ENCODE results near the gene KIAA1328.

The KIAA1328 gene

GRCh38 chr18:37253394-37254235 is 424.7 kb downstream of the KIAA1328 start:
- no peak for DNase-seq (ENCODE audit: low read depth)

GRCh38 chr18:37254236-37254754 is 425.4 kb downstream of the KIAA1328 start:
- no peak for DNase-seq (ENCODE audit: low read depth)

- no peak for DNase-seq (ENCODE audit: low read depth)
Observed at GRCh38 chr18:37254973-37255372, 426.0 kb downstream of the KIAA1328 start.

GRCh38 chr18:37258131-37258530 is 429.2 kb downstream of the KIAA1328 start:
- DNase-seq (ENCODE audit: low read depth) = no peak

GRCh38 chr18:37258819-37259218 is 429.9 kb downstream of the KIAA1328 start:
- DNase-seq (ENCODE audit: low read depth) = no peak

- DNase-seq (ENCODE audit: low read depth) = no peak
Observed at GRCh38 chr18:37259711-37260110, 430.8 kb downstream of the KIAA1328 start.

- no peak for DNase-seq (ENCODE audit: low read depth)
Observed at GRCh38 chr18:37260367-37261093, 431.6 kb downstream of the KIAA1328 start.

GRCh38 chr18:37261246-37261840 is 432.4 kb downstream of the KIAA1328 start:
- DNase-seq (ENCODE audit: low read depth) = no peak

- DNase-seq (ENCODE audit: low read depth) = no peak
Observed at GRCh38 chr18:37261988-37262387, 433.1 kb downstream of the KIAA1328 start.

- DNase-seq (ENCODE audit: low read depth) = no peak
Observed at GRCh38 chr18:37264956-37265355, 436.0 kb downstream of the KIAA1328 start.

- no peak for DNase-seq (ENCODE audit: low read depth)
Observed at GRCh38 chr18:37265382-37265781, 436.5 kb downstream of the KIAA1328 start.

- no peak for DNase-seq (ENCODE audit: low read depth)
Observed at GRCh38 chr18:37266290-37266689, 437.4 kb downstream of the KIAA1328 start.

GRCh38 chr18:37270038-37270665 is 441.2 kb downstream of the KIAA1328 start:
- DNase-seq (ENCODE audit: low read depth) = peak; percentile 14

- no peak for DNase-seq (ENCODE audit: low read depth)
Observed at GRCh38 chr18:37270666-37271052, 441.7 kb downstream of the KIAA1328 start.

- DNase-seq (ENCODE audit: low read depth) = no peak
Observed at GRCh38 chr18:37272226-37272625, 443.3 kb downstream of the KIAA1328 start.

- DNase-seq (ENCODE audit: low read depth) = no peak
Observed at GRCh38 chr18:37272841-37273240, 443.9 kb downstream of the KIAA1328 start.

- DNase-seq (ENCODE audit: low read depth) = no peak
Observed at GRCh38 chr18:37274309-37275236, 445.6 kb downstream of the KIAA1328 start.

GRCh38 chr18:37275237-37275741 is 446.4 kb downstream of the KIAA1328 start:
- DNase-seq (ENCODE audit: low read depth) = no peak

- no peak for DNase-seq (ENCODE audit: low read depth)
Observed at GRCh38 chr18:37276111-37276890, 447.4 kb downstream of the KIAA1328 start.

- DNase-seq (ENCODE audit: low read depth) = no peak
Observed at GRCh38 chr18:37277804-37278203, 448.9 kb downstream of the KIAA1328 start.
